Activated B cell treated with CpG ODN at 0.5 μM for 24 hours (primary cell): ENCODE measurements around the gene CCDC30. TPM values are rescaled to one million over a fixed set of nuclear protein-coding genes. Genes with fewer than 3 reads are reported as not detected.

Source experiments
- ATAC-seq: fragments of 200-7000 bp; cut with Tn5 transposase; one replicate; pipeline ENCODE4 v1.10.0; 2021; ENCODE audit warnings: low read depth, mild to moderate bottlenecking, moderate library complexity
- CTCF ChIA-PET: fragments of 350-600 bp; sonication (Branson Sonifier 250); formaldehyde crosslinking; loops from one replicate; lab custom pipeline; 2021; ENCODE audit warnings: antibody characterized with exemption; lab: Charles Lee
- POLR2A ChIA-PET: fragments of 350-600 bp; sonication (Branson Sonifier 250); formaldehyde crosslinking; loops from one replicate; lab custom pipeline; 2021; ENCODE audit warnings: antibody characterized with exemption; lab: Charles Lee
- DNase-seq: peaks from one replicate; pipeline ENCODE4 v3.0.0; 2022
- H3K27ac Mint-ChIP-seq: one replicate; pipeline ENCODE4 v1.8.0; 2020; ENCODE audit warnings: mixed read lengths
- H3K27me3 Mint-ChIP-seq: one replicate; pipeline ENCODE4 v1.8.0; 2021; ENCODE audit warnings: mixed read lengths
- H3K36me3 Mint-ChIP-seq: one replicate; pipeline ENCODE4 v1.8.0; 2021; ENCODE audit warnings: low read depth, mixed read lengths
- H3K4me1 Mint-ChIP-seq: one replicate; pipeline ENCODE4 v1.8.0; 2021; ENCODE audit warnings: mixed read lengths
- H3K4me3 Mint-ChIP-seq: one replicate; pipeline ENCODE4 v1.8.0; 2020; ENCODE audit warnings: mild to moderate bottlenecking, mixed read lengths
- H3K9me3 Mint-ChIP-seq: one replicate; pipeline ENCODE4 v1.8.0; 2020; ENCODE audit warnings: mixed read lengths
- CTCF ChIP-seq: fragments of 200-600 bp; IDR thresholded peaks from one replicate; pipeline ENCODE4 v1.8.0; 2022; ENCODE audit warnings: antibody characterized with exemption, mild to moderate bottlenecking
- intact Hi-C: fragments of 100-400 bp; cut with micrococcal nuclease; formaldehyde crosslinking; loops from one replicate; pipeline ENCODE4 v1.15.1; 2024
- total RNA-seq: library from RNA; stranded (reverse); gene quantifications from 2 replicates; pipeline ENCODE4 v1.2.3, GENCODE V29; 2022

Gene CCDC30
- total RNA-seq, 1 donor from 2014 or later: 3.5 TPM

DNA sequence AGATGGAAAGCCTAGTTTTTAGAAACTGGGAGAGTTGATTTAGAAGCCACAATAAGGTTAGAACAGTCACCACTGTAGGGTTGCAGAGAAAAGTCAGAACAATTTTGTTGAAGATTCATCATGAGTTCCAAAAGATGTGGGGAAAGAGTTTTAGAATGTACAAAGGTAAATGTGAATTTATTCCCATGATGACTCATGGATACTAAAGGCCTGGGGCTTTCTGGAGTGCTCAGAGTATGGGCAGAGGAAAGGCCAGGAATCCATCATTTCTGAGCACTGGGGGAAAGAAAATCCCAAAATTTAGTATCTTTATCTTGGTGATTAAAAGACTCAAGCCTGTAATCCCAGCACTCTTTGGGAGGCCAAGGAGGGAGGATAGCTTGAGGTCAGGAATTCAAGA, 236.9 kb downstream of the CCDC30 start:
- H3K36me3 Mint-ChIP-seq: peaks cover 98% of the 10 kb centered on the region
- H3K4me1 Mint-ChIP-seq: peaks cover 1% of the 10 kb centered on the region
- POLR2A ChIA-PET: no interaction called here
- DNase-seq (no peak), ATAC-seq (no peak)
- TF ChIP-seq CTCF: no peak
- CTCF ChIA-PET: no interaction called here
- H3K27me3 Mint-ChIP-seq: no peaks in the 10 kb centered on the region
- no peak overlapping the region for H3K4me3 Mint-ChIP-seq
- intact Hi-C loops: no loop called here
- no peaks in the 10 kb centered on the region for H3K9me3 Mint-ChIP-seq
- no peak overlapping the region for H3K27ac Mint-ChIP-seq

DNA sequence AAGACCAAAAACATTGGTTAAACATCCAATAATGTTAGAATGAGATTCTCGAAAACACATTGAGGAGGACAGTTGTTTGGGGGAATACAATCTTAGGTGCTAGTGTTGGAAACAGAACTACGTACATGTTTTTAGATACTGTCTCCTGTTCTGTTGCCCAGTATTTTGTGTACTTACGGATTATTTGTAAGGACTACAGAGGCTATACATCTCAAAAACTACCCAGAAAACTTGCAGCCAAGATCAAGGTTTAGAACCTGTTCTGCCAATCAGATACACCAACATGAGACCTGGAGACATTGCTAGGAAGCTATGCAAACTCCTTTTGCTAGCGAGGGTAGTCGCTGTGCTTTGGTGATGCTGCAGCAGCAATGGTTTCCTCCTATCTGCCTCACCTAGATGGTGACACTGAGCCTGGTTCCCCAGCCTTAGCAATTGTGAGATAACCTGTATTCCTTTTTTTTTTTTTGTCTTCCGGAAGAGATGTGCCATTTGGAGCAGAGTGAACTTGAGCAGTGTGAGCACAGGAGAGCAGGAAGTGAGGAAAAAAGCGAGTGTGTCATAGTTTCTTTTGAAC, 240.9 kb downstream of the CCDC30 start:
- Mint-ChIP-seq H3K4me1 (no peaks in the 10 kb centered on the region), H3K36me3 (peaks cover 93% of the 10 kb centered on the region), H3K4me3 (no peak overlapping the region), H3K27me3 (no peaks in the 10 kb centered on the region), H3K9me3 (no peaks in the 10 kb centered on the region), H3K27ac (no peak overlapping the region)
- no peak for TF ChIP-seq CTCF
- POLR2A ChIA-PET: interaction anchor here (0.7 kb wide), 1 partner anchor 28 kb away, joined by 4 read pairs; no protein-coding TSS in a partner anchor
- no peak for DNase-seq
- CTCF ChIA-PET: no interaction called here
- no peak for ATAC-seq
- intact Hi-C loops: no loop called here

Other genes starting within 250 kb of the CCDC30 start
- gene FOXJ3, start 128.1 kb upstream of the CCDC30 start, total RNA-seq: 54.7 and 63.9 TPM in 2 replicates
- gene RIMKLA, start 82.5 kb upstream of the CCDC30 start, total RNA-seq: 0.02 TPM in 1 of 2 replicates, not detected in the other
- 0.53 and 0.56 TPM in 2 replicates for gene ZMYND12, start 7.3 kb upstream of the CCDC30 start, total RNA-seq
- gene PPCS, start 6.7 kb upstream of the CCDC30 start, total RNA-seq: 63.1 and 65.3 TPM in 2 replicates
- gene PPIH, start 195.1 kb downstream of the CCDC30 start, total RNA-seq: 64.1 and 65.1 TPM in 2 replicates
- gene YBX1, start 219.1 kb downstream of the CCDC30 start, total RNA-seq: 609 and 693 TPM in 2 replicates